Fibroblast of skin of left quadriceps (primary cell): ENCODE data around the gene FST.
A peak's percentile ranks its signal among the peaks of the same experiment; 100 is the strongest.

ENCODE experiments used
- DNase-seq, 2 experiments: peaks; one replicate each; pipeline ENCODE4 v3.0.0-alpha.2; 2013; ENCODE audit warnings: low read depth in 2 of 2

The FST gene

GRCh38 chr5:53480416-53481158 is at the start of gene FST:
TSS of gene FST (plus strand) at chr5:53480629. CDS start at chr5:53480792, 163 bp downstream.
- DNase-seq: no peak

GRCh38 chr5:53431665-53432064 is 48.8 kb upstream of the FST start:
- no peak for DNase-seq

GRCh38 chr5:53433026-53433425 is 47.4 kb upstream of the FST start:
- no peak for DNase-seq

GRCh38 chr5:53434541-53434940 is 45.9 kb upstream of the FST start:
- DNase-seq: no peak

GRCh38 chr5:53436480-53437191 is 43.8 kb upstream of the FST start:
- DNase-seq: no peak

GRCh38 chr5:53438079-53438478 is 42.4 kb upstream of the FST start:
- DNase-seq: no peak

GRCh38 chr5:53438486-53439472 is 41.6 kb upstream of the FST start:
- DNase-seq: peak in 1 of 2 experiments; percentile 31

- no peak for DNase-seq
Observed at GRCh38 chr5:53442961-53443360, 37.5 kb upstream of the FST start.

GRCh38 chr5:53445569-53445968 is 34.9 kb upstream of the FST start:
- DNase-seq: no peak

GRCh38 chr5:53446908-53447307 is 33.5 kb upstream of the FST start:
- no peak for DNase-seq

- DNase-seq: no peak
Observed at GRCh38 chr5:53448851-53449250, 31.6 kb upstream of the FST start.

GRCh38 chr5:53453898-53454718 is 26.3 kb upstream of the FST start:
- no peak for DNase-seq

GRCh38 chr5:53454719-53455000 is 25.8 kb upstream of the FST start:
- DNase-seq: no peak

- DNase-seq: no peak
Observed at GRCh38 chr5:53456366-53456765, 24.1 kb upstream of the FST start.

- peak in 1 of 2 experiments; percentile 40 for DNase-seq
Observed at GRCh38 chr5:53463909-53464621, 16.4 kb upstream of the FST start.

- DNase-seq: no peak
Observed at GRCh38 chr5:53464722-53465121, 15.7 kb upstream of the FST start.

GRCh38 chr5:53469946-53470687 is 10.3 kb upstream of the FST start:
- DNase-seq: peak; percentile 53 to 62

- DNase-seq: no peak
Observed at GRCh38 chr5:53472279-53472678, 8.2 kb upstream of the FST start.

- no peak for DNase-seq
Observed at GRCh38 chr5:53472720-53473510, 7.5 kb upstream of the FST start.
